Activated CD4-positive, alpha-beta memory T cell treated with anti-CD3 and anti-CD28 coated beads for 36 hours (primary cell): ENCODE results near the gene PRRX1. TPM values are rescaled to one million over a fixed set of nuclear protein-coding genes. Genes with fewer than 3 reads are reported as not detected.
A peak's percentile ranks its signal among the peaks of the same experiment; 100 is the strongest.

Source experiments
- CTCF ChIA-PET: fragments of 350-600 bp; sonication (Branson Sonifier 250); formaldehyde crosslinking; loops from one replicate; lab custom pipeline; 2021; ENCODE audit warnings: antibody characterized with exemption, inconsistent platforms; lab: Charles Lee
- POLR2A ChIA-PET: fragments of 350-600 bp; sonication (Branson Sonifier 250); formaldehyde crosslinking; loops from one replicate; lab custom pipeline; 2021; ENCODE audit warnings: antibody characterized with exemption; lab: Charles Lee
- DNase-seq: peaks from one replicate; pipeline ENCODE4 v3.0.0-alpha.2; 2020
- H3K27ac Mint-ChIP-seq: one replicate; pipeline ENCODE4 v1.8.0; 2021; ENCODE audit warnings: mixed read lengths
- H3K27me3 Mint-ChIP-seq: one replicate; pipeline ENCODE4 v1.8.0; 2021; ENCODE audit warnings: mixed read lengths
- H3K36me3 Mint-ChIP-seq: one replicate; pipeline ENCODE4 v1.8.0; 2021; ENCODE audit warnings: mixed read lengths
- H3K4me1 Mint-ChIP-seq: one replicate; pipeline ENCODE4 v1.8.0; 2021; ENCODE audit warnings: low read depth, mixed read lengths
- H3K4me3 Mint-ChIP-seq: one replicate; pipeline ENCODE4 v1.8.0; 2021; ENCODE audit warnings: mild to moderate bottlenecking, mixed read lengths
- H3K9me3 Mint-ChIP-seq: one replicate; pipeline ENCODE4 v1.8.0; 2021; ENCODE audit warnings: mixed read lengths
- intact Hi-C: fragments of 100-400 bp; cut with micrococcal nuclease; formaldehyde crosslinking; loops from one replicate; pipeline ENCODE4 v1.15.1; 2023
- total RNA-seq, 2 experiments: library from RNA; stranded (reverse); gene quantifications; one replicate each; pipeline ENCODE4 v1.2.3, GENCODE V29; 2021

PRRX1 gene
- total RNA-seq, 2 experiments from 2014 or later = not detected

GRCh38 chr1:170659399-170660035 lies 4.4 kb upstream of the PRRX1 start:
- Mint-ChIP-seq H3K9me3 (no peaks in the 10 kb centered on the region), H3K36me3 (no peaks in the 10 kb centered on the region), H3K4me3 (no peak overlapping the region), H3K27ac (no peak overlapping the region), H3K4me1 (peaks cover 14% of the 10 kb centered on the region), H3K27me3 (peaks cover 56% of the 10 kb centered on the region)
- ChIA-PET POLR2A (no interaction called here), CTCF (interaction anchor here (1.4 to 1.5 kb wide), 2 partner anchors 11 to 30 kb away, joined by 3 to 4 read pairs; no protein-coding TSS in a partner anchor)
- intact Hi-C loops = no loop called here
- no peak for DNase-seq

GRCh38 chr1:170660281-170660713 lies 3.6 kb upstream of the PRRX1 start:
- intact Hi-C loops = no loop called here
- Mint-ChIP-seq H3K9me3 (no peaks in the 10 kb centered on the region), H3K4me1 (peaks cover 22% of the 10 kb centered on the region)

GRCh38 chr1:170660871-170661645 lies 2.9 kb upstream of the PRRX1 start:
- CTCF ChIA-PET = interaction anchor here (1.4 kb wide), 1 partner anchor 10 kb away, joined by 3 read pairs; no protein-coding TSS in a partner anchor
- Mint-ChIP-seq H3K36me3 (no peaks in the 10 kb centered on the region), H3K27ac (no peak overlapping the region), H3K4me1 (peaks cover 23% of the 10 kb centered on the region), H3K4me3 (no peak overlapping the region), H3K27me3 (peaks cover 69% of the 10 kb centered on the region), H3K9me3 (no peaks in the 10 kb centered on the region)
- POLR2A ChIA-PET = no interaction called here
- intact Hi-C loops = no loop called here
- no peak for DNase-seq

More at GRCh38 chr1:170660281-170660713, 3.6 kb upstream of the PRRX1 start:
- ChIA-PET CTCF (interaction anchor here (1.4 to 1.5 kb wide), 2 partner anchors 11 to 29 kb away, joined by 3 to 4 read pairs; no protein-coding TSS in a partner anchor), POLR2A (no interaction called here)
- Mint-ChIP-seq H3K4me3 (no peak overlapping the region), H3K27ac (no peak overlapping the region), H3K27me3 (peaks cover 62% of the 10 kb centered on the region), H3K36me3 (no peaks in the 10 kb centered on the region)
- no peak for DNase-seq

- intact Hi-C loops = loop anchor here (1.0 kb wide), 1 partner anchor 9 kb away; no protein-coding TSS in a partner anchor
Observed at GRCh38 chr1:170661646-170662411, 2.1 kb upstream of the PRRX1 start.

GRCh38 chr1:170662561-170663403 lies 1.1 kb upstream of the PRRX1 start:
- DNase-seq = no peak
- Mint-ChIP-seq H3K4me3 (no peak overlapping the region), H3K27ac (no peak overlapping the region), H3K36me3 (no peaks in the 10 kb centered on the region), H3K4me1 (peaks cover 30% of the 10 kb centered on the region), H3K9me3 (no peaks in the 10 kb centered on the region), H3K27me3 (peaks cover 75% of the 10 kb centered on the region)
- intact Hi-C loops = loop anchor here (1.0 kb wide), 1 partner anchor 9 kb away; no protein-coding TSS in a partner anchor
- POLR2A ChIA-PET = no interaction called here
- CTCF ChIA-PET = interaction anchor here (0.7 kb wide), 1 partner anchor 595 kb away, joined by 3 read pairs; no protein-coding TSS in a partner anchor

More at GRCh38 chr1:170661646-170662411, 2.1 kb upstream of the PRRX1 start:
- Mint-ChIP-seq H3K27me3 (peaks cover 74% of the 10 kb centered on the region), H3K9me3 (no peaks in the 10 kb centered on the region), H3K36me3 (no peaks in the 10 kb centered on the region), H3K27ac (no peak overlapping the region), H3K4me3 (no peak overlapping the region), H3K4me1 (peaks cover 28% of the 10 kb centered on the region)
- DNase-seq = no peak
- ChIA-PET POLR2A (no interaction called here), CTCF (no interaction called here)

GRCh38 chr1:170663404-170664092 lies 383 bp upstream of the PRRX1 start:
- POLR2A ChIA-PET = no interaction called here
- Mint-ChIP-seq H3K4me3 (no peak overlapping the region), H3K27ac (no peak overlapping the region), H3K27me3 (peaks cover 79% of the 10 kb centered on the region), H3K9me3 (no peaks in the 10 kb centered on the region), H3K4me1 (peaks cover 37% of the 10 kb centered on the region), H3K36me3 (no peaks in the 10 kb centered on the region)
- DNase-seq = no peak
- intact Hi-C loops = no loop called here
- CTCF ChIA-PET = interaction anchor here (0.7 kb wide), 1 partner anchor 596 kb away, joined by 3 read pairs; no protein-coding TSS in a partner anchor

GRCh38 chr1:170664828-170665612 lies 1.1 kb downstream of the PRRX1 start:
- H3K27ac Mint-ChIP-seq = no peak overlapping the region
- ChIA-PET CTCF (no interaction called here), POLR2A (no interaction called here)
- intact Hi-C loops = loop anchor here (5.0 kb wide), 1 partner anchor 133 kb away; the partner anchor contains the start of gene GORAB
- H3K4me1 Mint-ChIP-seq = peaks cover 39% of the 10 kb centered on the region
- no peaks in the 10 kb centered on the region for H3K9me3 Mint-ChIP-seq
- H3K36me3 Mint-ChIP-seq = no peaks in the 10 kb centered on the region
- peaks cover 84% of the 10 kb centered on the region for H3K27me3 Mint-ChIP-seq
- DNase-seq = no peak
- H3K4me3 Mint-ChIP-seq = peak overlapping the region; percentile 41

- Mint-ChIP-seq H3K4me1 (peaks cover 39% of the 10 kb centered on the region), H3K27ac (no peak overlapping the region), H3K36me3 (no peaks in the 10 kb centered on the region), H3K27me3 (peaks cover 86% of the 10 kb centered on the region), H3K9me3 (no peaks in the 10 kb centered on the region), H3K4me3 (no peak overlapping the region)
- ChIA-PET CTCF (no interaction called here), POLR2A (no interaction called here)
- intact Hi-C loops = loop anchor here (5.0 kb wide), 1 partner anchor 133 kb away; the partner anchor contains the start of gene GORAB
- no peak for DNase-seq
Observed at GRCh38 chr1:170665629-170666028, 1.7 kb downstream of the PRRX1 start.

GRCh38 chr1:170666541-170667254 lies 2.8 kb downstream of the PRRX1 start:
- Mint-ChIP-seq H3K4me1 (peaks cover 33% of the 10 kb centered on the region), H3K36me3 (no peaks in the 10 kb centered on the region), H3K9me3 (no peaks in the 10 kb centered on the region), H3K27ac (no peak overlapping the region), H3K4me3 (no peak overlapping the region), H3K27me3 (peaks cover 86% of the 10 kb centered on the region)
- DNase-seq = no peak
- ChIA-PET CTCF (interaction anchor here (1.1 kb wide), 1 partner anchor 22 kb away, joined by 3 read pairs; no protein-coding TSS in a partner anchor), POLR2A (no interaction called here)
- intact Hi-C loops = loop anchor here (5.0 kb wide), 1 partner anchor 134 kb away; the partner anchor contains the start of gene GORAB
